Astrocyte of the cerebellum (primary cell): ENCODE measurements around the gene WWTR1.

Experiments
- DNase-seq: peaks from one replicate; pipeline ENCODE4 v3.0.0-alpha.2; 2011; ENCODE audit warnings: low read depth
- H3K4me3 ChIP-seq: 2 replicates; pipeline ENCODE4 v1.5.1; 2011; ENCODE audit warnings: mild to moderate bottlenecking, low read depth, low read length, moderate library complexity
- in situ Hi-C: cut with HindIII; loops from 2 replicates; pipeline ENCODE4 v1.10.0; 2017; ENCODE audit warnings: low sequenced_read_pairs
- TF ChIP-seq, protein P1 (sequence below): IDR thresholded peaks from 2 replicates; pipeline ENCODE4 v1.5.1; 2012; ENCODE audit warnings: low read length, low read depth, moderate library complexity, mild to moderate bottlenecking; ENCODE audit errors: missing control alignments

Gene WWTR1

DNA sequence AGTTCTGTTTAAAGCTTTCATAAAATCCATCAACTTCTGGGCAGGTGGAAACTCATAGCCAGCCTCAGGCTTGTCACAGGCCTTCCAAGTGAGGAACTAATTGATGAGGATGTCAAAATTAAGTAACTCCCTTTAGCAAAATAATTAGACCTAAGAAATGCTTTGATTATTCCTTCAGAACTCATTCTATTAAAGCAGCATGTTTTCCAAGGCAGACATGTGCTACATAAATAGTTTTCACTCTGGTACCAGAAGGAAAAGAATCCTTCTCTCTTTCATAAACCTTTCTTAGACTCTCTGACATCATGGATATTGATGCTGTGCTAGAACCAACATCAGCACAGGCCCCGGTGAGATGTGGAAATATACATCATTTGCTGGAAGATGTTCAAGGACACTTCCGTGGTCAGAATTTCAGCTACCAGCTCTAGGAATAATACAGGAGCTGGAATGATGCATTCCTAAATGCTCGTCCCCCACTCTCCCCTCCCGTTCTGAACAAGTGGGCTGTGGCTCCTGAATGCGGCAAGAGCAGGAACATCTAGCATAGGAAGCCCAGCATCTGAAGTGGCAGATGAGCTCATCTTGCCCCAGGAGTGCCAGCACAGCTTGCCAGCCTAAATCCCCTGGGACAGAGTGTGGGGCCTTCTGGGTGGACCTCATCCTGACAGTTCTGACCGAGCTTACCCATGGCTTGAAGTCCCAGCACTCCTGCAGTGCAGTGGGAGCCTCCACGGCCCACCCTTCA lies 82.4 kb downstream of the WWTR1 start:
- in situ Hi-C loops = no loop called here
- DNase-seq = peak; percentile 72
- peak overlapping the region; percentile 10 for H3K4me3 ChIP-seq

DNA sequence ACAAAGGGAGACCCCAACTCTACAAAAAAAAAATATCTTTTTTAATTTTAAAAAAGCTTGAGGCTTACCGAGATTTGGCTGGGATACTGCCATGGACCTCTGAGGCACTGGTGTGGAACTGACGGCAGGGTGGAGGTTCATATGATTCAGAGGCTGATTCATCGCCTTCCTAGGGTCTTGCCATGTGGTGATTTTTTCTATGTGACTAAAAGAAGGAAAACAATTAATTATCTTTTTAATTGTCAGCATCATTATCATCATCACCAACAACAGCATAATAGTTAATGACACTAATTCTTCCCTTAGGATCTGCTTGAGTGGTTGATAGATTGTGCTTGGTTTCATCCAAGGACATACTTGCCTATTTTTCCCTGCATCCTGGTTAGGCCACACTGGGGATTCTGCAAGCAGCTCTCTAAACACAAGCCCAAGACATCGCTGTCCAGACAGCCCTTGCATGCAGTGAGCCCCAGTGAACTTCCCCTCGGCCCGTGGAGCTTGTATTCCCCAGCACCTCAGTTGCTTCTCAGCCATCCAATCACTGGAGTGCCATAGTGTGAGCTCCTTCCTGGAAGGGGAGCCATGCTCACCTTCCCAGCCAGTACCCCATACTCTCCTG lies 84.9 kb downstream of the WWTR1 start:
- in situ Hi-C loops = no loop called here
- no peak for DNase-seq
- H3K4me3 ChIP-seq = no peak overlapping the region
- TF ChIP-seq, protein P1, sequence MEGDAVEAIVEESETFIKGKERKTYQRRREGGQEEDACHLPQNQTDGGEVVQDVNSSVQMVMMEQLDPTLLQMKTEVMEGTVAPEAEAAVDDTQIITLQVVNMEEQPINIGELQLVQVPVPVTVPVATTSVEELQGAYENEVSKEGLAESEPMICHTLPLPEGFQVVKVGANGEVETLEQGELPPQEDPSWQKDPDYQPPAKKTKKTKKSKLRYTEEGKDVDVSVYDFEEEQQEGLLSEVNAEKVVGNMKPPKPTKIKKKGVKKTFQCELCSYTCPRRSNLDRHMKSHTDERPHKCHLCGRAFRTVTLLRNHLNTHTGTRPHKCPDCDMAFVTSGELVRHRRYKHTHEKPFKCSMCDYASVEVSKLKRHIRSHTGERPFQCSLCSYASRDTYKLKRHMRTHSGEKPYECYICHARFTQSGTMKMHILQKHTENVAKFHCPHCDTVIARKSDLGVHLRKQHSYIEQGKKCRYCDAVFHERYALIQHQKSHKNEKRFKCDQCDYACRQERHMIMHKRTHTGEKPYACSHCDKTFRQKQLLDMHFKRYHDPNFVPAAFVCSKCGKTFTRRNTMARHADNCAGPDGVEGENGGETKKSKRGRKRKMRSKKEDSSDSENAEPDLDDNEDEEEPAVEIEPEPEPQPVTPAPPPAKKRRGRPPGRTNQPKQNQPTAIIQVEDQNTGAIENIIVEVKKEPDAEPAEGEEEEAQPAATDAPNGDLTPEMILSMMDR = no peak

More for the DNA sequence above, 82.4 kb downstream of the WWTR1 start:
- TF ChIP-seq, protein P1 = no peak

DNA sequence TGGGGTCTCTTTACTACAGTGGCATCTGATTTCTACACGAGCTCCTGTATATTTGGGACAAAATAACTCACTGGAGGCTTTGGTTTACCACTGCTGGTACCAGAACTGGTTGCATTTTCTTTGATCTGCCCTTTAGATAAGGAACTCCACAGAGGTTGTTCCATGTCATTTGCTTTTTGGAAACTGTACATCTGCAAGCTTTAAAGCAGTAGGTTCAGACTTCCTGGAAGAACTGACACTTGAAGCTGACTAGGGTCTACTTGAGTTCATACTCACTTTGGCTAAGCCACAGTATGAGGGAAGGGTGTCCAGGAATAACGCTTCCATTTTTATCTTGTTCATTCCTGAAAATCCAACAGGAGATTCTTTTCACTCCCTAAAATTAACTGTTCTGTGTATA lies 86.4 kb downstream of the WWTR1 start:
- in situ Hi-C loops = no loop called here
- no peak for DNase-seq
- TF ChIP-seq, protein P1 = no peak

DNA sequence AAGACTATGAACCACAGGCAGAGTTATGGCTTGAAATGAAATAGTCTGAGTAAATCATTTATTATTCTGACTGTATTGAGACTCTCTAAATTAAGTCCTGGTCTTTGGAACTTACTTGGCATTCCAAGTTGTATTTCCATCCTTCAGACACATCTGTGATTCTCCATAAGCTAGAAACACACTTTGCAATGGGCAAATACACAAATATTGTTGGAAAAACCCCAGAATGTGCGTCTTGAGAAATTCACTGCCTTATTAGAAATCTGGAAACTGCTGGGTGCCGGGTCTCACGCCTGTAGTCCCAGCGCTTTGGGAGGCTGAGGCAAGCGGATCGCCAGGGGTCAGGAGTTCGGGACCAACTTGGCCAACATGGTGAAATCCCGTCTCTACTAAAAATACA lies 87.8 kb downstream of the WWTR1 start:
- in situ Hi-C loops = no loop called here
- TF ChIP-seq, protein P1 = no peak
- DNase-seq = no peak
- H3K4me3 ChIP-seq = no peak overlapping the region

More for the DNA sequence above, 86.4 kb downstream of the WWTR1 start:
- H3K4me3 ChIP-seq = no peak overlapping the region

DNA sequence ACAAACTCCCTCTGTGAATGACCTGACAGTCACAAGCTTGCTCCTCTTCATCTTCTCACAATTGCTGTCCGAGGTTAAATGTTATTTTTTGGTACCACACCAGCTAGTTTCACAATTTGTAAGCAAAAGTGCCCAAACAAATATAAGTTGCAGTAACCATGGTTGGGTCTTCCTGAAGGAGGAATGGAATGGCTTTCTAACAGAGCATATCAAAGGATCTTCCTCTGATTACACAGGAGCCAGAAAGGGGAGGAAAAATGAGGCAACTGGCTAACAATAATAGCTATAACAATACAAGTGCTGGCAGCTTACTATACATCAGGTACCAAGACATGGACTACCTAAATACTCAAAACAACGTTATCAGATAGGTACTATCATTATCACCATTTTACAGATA lies 90.4 kb downstream of the WWTR1 start:
- DNase-seq = no peak
- TF ChIP-seq, protein P1 = no peak
- in situ Hi-C loops = no loop called here
- H3K4me3 ChIP-seq = no peak overlapping the region

DNA sequence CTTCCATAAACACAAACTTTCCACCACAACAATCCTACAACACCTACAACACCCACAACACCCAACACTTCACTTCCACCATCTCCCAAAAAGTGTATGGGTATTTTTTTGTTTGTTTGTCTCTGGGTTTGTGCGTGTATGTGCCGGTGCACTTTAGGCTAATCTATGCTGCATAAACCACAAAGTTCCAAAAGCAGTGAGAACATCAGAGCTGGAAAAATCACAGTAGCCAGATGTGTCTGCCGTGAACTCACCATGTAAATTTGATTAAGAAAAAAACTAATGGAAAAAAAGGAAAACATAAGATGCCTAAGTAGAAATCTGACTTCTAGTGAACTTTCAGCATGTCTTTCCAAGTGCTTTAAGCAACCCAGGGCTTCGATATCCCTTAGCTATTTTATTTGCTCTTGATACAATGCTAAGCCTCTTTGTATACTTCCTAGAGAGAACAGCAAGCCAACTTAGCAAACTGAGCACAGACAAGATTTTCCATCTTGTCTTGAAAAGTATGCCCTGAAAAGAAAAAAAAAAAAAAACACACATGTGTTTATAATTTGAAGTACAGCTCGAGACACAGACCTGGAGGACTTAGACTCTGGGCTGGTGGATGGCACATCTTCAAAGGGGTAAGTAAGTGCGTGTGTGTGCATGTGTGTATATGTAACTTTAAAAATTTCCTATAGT lies 91.4 kb downstream of the WWTR1 start:
- TF ChIP-seq, protein P1 = no peak
- H3K4me3 ChIP-seq = no peak overlapping the region
- no peak for DNase-seq
- in situ Hi-C loops = no loop called here
